C4-2B (cell line): ENCODE measurements around the gene NNMT.

ENCODE experiments used
- H3K27ac ChIP-seq: fragments of 450-650 bp; 2 replicates; pipeline ENCODE4 v1.5.1; 2017
- CTCF ChIP-seq: fragments of 450-650 bp; conservative IDR thresholded peaks from 2 replicates; pipeline ENCODE4 v1.5.1; 2017; ENCODE audit warnings: mild to moderate bottlenecking
- ZFX ChIP-seq: fragments of 450-650 bp; IDR thresholded peaks from 2 replicates; pipeline ENCODE4 v1.6.1; 2017

The NNMT gene

GRCh38 chr11:114291842-114292680, 4.1 kb upstream of the NNMT start:
- H3K27ac ChIP-seq = no peak overlapping the region
- TF ChIP-seq ZFX (no peak), CTCF (no peak)

GRCh38 chr11:114293201-114293711, 2.9 kb upstream of the NNMT start:
- TF ChIP-seq ZFX (no peak), CTCF (no peak)
- no peak overlapping the region; the same call in 1 of the 2 replicates for H3K27ac ChIP-seq

GRCh38 chr11:114296605-114297372, 590 bp downstream of the NNMT start:
- TF ChIP-seq ZFX = no peak
- no peak for TF ChIP-seq CTCF
- H3K27ac ChIP-seq = no peak overlapping the region

GRCh38 chr11:114297806-114298709, 1.9 kb downstream of the NNMT start:
- H3K27ac ChIP-seq = no peak overlapping the region
- no peak for TF ChIP-seq ZFX

- no peak for TF ChIP-seq ZFX
- no peak for TF ChIP-seq CTCF
- H3K27ac ChIP-seq = no peak overlapping the region
Observed at GRCh38 chr11:114298710-114299109, 2.5 kb downstream of the NNMT start.

- H3K27ac ChIP-seq = no peak overlapping the region
- TF ChIP-seq ZFX (no peak), CTCF (no peak)
Observed at GRCh38 chr11:114301088-114301487, 4.9 kb downstream of the NNMT start.

GRCh38 chr11:114301927-114302326, 5.7 kb downstream of the NNMT start:
- no peak overlapping the region for H3K27ac ChIP-seq
- TF ChIP-seq ZFX (no peak), CTCF (no peak)
